Activated CD4-positive, alpha-beta T cell treated with anti-CD3 and anti-CD28 coated beads, Interleukin-2, amount 50 U/mL, for 24 hours (primary cell): ENCODE data around the gene TAB2.
"Not testable (repeated sequence)": the region's sequence is repeated elsewhere in the genome, so short reads cannot be mapped to it uniquely, and the experiment has no call there.

Source experiments
- DNase-seq, 2 donors: peaks; one replicate each; pipeline ENCODE4 v3.0.0-alpha.2; 2020; ENCODE audit warnings: low read depth in 1 of 2, low spot score in 1 of 2

Gene TAB2

DNA sequence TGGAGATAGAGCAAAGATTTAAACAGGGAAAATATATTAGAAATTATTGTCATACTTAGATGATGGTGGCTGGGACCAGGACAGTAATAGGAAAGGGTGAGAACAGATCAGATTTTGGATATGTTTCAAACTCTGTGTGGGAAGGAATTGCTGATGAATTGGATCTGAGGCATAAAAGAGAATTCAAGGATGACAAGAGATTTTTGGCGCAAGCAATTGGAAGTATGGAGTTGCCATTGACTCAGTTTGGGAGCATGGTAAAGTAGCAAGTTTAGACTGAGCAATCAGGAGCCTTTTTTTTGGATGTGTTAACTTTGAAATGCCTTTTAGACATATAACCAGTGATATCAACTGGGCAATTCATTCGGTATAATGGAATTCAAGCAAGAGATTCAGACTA lies 14.4 kb downstream of the TAB2 start:
- DNase-seq = no peak

DNA sequence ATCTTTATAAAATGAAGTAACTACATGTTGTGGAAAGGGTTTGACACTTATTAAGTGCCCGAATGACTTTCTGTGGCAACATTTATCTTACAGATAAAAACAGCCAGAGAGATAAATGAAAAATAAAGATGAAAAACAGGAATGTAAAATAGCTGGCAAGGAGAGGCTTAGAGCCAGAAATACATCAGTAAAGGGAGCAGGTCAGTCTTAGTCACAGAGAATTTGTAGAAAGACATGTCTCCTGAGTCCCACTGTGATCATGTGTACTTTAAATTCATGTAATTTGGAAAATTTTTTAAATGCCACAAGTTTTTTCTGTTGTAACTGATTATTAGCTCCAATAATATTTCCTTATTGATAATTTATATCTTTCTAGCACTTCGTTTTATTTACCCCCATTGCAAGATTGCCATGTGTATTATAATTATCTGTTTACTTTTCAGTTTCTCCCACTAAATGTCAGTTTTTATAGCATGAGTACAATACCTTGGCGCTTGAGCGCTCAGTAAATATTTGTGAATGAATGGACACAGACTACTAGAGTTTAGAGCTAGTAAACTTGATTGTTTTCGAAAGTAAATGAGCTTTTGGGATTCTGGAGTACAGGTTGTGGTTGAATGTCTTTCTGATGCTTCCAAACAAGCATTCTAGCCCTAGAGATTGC lies 15.2 kb downstream of the TAB2 start:
- no peak for DNase-seq

DNA sequence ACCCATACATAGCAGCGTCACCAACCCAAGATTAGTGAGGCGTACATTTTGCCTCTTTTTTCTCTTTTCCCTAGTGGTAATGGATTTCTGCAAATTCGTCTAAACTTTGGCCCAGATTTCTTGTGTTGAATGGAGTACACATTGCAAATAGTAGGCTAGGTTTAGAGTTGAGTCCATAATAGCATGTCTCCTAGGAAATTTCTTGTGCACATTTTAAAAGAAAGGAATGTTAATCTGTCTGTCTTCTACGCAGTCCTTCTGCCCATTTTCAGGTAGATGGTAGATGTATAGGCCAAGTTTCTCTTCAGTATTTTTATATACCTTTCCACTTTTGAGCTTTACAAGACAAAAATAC lies 15.7 kb downstream of the TAB2 start:
- no peak for DNase-seq

DNA sequence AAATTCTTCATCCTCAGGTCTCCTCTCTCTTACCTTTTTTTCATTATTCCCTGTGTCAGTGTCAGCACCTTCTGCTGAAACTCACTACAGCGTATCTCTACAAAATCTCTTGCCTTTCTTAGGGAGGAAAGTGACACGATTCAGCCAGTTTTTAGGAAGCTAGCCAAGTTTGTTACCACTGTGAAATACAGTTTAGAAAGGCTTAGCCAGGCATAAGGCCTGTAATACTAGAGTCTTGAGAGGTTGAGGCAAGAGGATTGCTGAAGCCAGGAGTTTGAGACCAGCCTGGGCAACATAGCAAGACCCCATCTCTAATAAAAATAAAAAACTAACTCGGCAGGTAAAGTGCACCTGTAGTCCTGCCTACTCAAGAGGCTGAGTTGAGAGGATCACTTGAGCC lies 16.7 kb downstream of the TAB2 start:
- DNase-seq = no peak

DNA sequence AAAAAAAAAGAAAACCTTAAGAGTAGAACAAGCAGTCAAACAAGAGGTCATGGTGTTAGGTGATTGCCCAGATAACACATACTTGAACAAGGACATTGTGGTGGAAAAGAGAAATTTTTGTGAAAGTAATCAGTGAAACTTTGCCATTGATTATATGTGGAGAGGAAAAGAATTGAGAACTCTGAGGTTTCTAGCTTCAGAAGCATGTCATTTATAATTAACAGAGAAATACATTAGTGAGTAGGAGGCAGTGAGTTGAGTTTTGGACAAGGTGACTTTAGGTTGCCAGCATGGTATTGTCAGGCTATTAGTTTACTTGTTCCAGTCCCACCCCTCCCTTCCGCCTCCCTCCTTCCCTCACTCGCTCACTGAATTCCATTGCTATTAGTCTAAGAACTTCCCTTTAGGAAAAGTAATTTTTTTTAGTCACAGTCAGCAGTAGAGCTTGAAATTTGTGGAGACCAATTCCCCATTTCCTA lies 17.2 kb downstream of the TAB2 start:
- no peak for DNase-seq

DNA sequence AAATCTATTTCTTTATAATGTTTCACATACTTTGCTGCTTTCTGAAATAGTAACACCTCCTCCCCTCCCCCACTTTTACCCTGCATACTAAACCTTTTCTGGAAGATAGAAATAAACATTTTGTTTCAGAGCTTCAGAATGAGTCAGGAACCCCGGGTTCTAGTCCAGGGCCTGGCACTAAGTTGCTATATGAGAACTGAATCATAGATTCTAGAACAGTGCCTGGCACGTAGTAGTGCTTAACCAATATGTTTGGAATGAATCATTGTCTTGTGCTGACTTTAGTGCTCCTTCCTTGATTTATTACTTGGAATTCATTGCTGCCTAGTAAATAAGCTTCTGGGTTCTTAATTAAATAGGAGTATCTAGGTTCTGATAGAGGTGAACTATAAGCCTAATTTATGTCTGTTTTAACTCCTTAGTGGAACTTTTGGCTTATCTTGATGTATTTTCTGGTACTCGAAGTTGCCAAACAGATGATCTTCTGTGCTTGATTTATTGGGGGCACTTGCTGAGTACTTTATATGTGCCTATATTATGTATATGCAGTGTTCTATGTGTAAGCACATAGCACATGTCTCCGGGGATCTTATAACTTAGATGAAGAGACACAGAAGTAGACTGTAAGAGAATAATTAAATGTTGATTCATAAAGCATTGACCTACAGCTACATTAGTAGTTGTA lies 18.6 kb downstream of the TAB2 start:
- DNase-seq = peak in 1 of 2 donors; percentile 72

DNA sequence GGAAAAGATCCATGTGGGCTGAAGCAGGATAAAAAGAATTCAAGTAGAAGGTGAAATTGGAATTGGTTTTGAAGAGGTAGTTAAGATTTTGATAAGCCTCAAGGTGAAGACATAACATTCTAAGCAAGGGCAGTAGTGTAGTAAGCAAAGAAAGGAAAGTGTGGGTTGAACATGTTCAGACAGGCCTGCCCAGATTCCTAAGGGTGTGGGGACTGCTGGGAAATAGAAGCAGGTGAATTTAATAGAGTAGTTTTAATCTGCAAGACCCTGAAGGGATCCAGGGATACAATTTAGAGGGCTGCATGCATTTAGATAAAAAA lies 19.1 kb downstream of the TAB2 start:
- no peak for DNase-seq

DNA sequence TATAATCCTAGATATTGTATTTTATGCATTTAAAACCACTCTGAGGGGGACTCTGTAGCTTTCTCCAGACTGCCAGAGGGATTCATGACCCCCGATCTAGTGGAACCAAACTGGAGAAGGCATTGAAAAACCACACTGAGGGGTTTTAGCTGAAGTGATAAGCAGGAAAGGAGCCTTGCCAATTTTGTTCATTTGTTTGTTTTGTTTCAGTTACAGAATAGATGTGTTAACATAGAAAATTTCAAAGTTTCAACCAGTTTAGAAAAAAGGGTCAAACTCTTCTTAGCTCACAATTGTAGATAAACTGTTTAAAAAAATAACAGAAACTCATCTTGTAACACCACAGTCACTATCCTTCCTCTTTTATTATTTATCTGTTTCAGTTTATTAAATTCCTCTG lies 19.8 kb downstream of the TAB2 start:
- no peak for DNase-seq

DNA sequence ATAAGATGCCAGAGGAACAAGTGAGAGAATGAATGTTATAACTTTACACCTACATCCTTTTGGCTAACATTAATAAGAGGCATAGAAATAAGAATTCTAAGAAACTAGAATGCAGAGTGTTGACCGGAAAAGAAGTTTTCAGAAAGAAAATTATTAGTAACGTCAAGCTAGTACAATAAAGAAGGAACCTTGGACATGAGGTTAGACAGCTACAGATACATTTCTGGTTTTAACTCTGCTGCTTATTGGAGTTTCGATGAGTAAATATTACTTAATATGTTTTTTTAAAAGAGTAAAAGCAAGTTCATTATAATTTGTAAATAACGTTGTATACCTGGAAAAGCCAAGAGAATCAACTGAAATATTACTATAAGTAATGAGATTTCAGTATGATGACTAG lies 22.7 kb downstream of the TAB2 start:
- DNase-seq = no peak

DNA sequence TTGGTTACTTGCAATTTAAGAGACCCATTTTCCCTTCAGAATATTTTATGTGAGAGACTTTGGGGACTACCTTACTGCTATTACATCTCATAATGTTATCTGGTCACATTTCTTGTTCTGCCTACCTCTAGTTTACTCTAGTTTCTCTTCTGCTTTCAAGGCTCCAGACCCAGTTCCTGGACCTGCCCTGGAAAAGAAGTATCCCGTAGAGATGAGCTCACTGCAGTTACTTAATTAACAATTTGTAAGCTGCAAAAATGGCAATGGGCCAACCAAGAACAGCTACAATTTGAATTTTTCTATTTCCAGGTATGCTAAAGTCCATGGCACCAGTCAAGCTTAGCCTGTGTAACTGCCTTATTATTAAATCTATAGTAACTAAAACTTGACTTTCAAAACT lies 25.0 kb downstream of the TAB2 start:
- no peak for DNase-seq

DNA sequence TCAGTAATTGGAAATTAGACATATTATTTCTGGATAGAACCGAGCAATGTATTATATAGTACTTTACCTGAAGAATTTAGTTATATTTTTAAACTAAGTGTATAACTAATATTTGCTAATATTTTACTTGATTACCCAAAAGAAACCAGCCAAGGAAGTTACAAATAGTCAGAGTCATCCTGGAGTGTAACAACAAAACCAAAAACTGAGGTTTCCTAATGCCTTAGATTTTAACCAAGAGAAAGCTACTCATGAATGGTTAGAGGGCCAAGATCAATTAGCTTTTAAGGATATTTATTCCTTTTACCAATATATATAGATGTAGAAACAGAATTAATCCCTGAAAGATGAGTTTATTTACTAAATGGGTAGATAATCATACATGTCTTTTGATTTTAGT lies 26.0 kb downstream of the TAB2 start:
- DNase-seq = no peak

DNA sequence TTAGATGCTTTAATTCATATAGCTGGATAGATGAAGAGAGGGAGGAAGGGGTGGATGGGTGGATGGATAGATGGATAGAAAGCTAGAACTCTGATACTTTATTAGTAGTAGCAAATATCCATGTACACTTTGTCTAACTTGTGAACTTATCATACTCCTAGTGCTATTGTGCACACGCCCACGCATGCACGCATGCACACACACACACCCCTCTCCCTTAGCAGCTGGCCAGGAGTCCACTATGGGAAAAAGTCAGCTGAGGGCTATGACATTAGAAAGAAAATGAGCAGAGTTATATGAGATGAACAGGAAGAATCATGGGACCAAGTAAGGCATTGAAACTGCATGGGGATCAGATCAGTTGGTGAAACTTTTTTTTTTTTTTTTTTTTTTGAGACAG lies 28.6 kb downstream of the TAB2 start:
- DNase-seq = no peak

DNA sequence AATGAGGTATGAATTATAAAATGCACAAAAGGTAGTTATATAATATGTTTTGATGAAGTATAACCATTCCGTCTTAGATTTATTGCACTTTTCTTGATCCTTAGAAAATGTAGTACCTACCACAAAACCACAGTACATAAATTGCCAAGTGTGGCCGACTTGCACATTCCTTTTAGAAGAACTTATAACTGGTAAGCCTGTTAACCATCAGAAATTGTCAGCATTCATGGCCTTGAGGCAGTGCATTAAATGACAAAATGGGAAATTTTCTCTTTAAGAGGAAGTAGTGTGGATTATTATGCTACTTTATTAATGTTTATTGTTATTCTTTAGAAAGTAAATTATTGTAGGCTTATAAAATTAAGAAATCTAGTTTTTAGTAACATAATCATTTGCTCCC lies 29.6 kb downstream of the TAB2 start:
- no peak for DNase-seq

DNA sequence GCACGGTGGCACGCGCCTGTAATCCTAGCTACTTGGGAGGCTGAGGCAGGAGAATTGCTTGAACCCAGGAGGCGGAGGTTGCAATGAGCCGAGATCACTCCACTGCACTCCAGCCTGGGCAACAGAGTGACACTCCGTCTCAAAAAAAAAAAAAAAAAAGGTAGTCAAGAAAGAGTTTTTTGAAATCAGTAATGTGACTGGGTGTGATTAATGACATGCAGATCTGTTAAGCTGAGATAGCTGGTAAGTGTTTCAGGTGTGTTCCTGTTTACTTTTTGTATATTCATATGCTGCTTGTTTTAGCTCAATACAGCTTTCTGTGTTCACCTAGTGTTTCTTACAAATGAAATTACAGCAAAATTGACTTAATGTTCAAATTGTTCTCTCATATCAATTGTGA lies 31.8 kb downstream of the TAB2 start:
- not testable (repeated sequence) for DNase-seq

DNA sequence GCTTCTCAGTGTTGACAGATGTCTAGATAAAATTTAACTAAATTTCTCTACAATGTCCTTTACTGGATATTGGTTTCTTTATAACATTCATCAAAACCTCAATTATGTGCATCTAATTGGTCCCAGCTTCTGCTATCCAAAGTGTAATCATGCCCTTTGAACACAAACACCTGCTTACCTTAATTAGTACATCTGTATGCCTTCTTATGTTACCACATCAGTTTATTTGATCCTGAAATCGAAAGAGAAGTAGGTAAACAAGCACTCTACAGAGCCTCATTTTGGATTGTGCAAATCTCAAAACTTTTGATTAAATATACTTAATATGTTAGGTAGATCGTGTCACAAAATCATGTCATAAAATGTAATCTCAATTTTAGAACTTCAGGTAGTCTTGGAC lies 36.5 kb downstream of the TAB2 start:
- DNase-seq = no peak

DNA sequence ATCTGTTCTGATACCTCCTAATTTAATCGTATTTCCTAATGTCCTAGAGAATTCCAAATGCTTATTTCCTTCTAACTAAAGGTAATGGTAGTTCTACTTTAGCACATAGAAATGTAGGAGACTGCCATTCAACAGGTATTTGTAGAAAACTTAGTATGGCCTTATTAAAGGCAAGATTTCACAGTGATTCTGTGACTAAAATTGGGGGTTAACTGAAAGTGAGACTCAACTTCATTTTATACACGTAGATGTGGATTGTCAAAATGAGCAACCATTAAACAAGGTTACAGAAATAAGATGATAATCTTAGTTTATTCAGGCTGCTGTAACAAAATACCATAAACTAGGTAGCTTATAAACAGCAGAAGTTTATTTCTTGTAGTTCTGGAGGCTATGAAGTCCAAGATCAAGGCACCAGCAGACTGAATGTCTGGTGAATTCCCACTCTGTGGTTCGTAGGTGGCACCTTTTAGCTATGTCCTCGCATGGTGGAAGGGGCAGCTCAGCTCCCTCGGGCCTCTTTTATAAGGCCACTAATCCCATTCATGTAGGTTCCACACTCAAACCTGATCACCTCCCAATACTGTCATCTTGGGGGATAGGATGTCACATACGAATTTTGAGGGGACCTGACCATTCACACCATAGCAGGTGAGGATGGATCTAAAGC lies 38.7 kb downstream of the TAB2 start:
- DNase-seq = no peak

DNA sequence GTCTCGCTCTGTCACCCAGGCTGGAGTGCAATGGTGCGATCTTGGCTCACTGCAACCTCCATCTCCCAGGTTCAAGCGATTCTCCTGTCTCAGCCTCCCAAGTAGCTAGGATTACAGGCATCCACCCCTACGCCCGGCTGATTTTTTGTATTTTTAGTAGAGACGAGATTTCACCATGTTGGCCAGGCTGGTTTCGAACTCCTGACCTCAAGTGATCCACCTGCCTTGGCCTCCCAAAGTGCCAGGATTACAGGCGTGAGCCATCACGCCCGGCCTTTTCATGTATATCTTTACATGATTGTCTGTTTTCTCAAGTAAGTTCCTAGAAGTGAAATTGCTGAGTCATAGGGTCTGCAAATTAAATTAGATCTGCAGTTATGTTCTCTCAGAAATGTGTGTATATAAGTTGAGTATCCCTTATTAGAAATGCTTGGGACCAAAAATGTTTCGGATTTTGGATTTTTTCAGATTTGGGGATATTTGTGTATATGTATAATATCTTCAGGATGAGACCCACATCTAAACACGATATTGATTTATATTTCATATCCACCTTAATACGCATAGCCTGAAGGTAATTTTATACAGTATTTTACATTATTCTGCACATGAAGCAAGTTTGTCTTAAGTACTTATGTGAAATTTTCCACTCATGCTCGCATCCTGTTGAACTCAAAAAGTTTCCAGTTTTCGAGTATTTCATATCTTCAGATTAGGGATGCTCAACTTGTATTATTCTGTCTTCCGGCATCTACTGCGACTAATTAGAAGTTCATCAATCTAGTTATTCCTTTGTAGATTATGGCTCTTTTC lies 40.4 kb downstream of the TAB2 start:
- DNase-seq = no peak

DNA sequence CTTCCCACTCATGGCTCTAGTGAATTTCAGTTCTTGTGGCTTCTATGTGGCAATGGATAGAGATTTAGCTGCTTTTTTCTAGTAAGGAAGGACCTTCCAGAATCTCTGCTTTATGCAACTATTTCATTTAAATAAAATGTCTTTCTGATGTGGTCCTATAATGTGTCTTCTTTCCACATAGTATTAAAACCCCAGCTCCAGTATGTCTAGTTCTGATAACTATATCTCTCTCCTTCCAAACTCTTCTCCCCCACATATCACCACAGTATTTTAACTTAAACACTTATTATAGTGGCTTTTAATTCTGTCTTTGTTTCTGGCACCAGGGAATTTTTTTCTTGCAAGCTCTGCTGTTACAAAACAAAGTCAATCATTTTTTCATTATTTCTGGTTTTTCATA lies 41.9 kb downstream of the TAB2 start:
- DNase-seq = no peak

DNA sequence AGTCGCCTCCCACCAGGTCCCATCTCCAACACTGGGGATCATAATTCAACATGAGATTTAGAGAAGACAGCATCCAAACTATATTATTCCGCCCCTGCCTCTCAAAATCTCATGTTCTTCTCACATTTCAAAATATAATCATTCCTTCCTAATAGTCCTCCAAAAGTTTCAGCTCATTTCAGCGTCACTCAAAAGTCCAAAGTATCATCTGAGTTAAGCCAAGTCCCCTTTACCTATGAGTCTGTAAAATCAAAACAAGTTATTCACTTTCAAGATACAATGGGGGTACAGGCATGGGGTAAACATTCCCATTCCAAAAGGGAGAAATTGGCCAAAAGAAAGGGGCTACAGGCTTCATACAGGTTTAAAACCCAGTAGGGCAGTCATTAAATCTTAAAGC lies 43.0 kb downstream of the TAB2 start:
- no peak for DNase-seq

DNA sequence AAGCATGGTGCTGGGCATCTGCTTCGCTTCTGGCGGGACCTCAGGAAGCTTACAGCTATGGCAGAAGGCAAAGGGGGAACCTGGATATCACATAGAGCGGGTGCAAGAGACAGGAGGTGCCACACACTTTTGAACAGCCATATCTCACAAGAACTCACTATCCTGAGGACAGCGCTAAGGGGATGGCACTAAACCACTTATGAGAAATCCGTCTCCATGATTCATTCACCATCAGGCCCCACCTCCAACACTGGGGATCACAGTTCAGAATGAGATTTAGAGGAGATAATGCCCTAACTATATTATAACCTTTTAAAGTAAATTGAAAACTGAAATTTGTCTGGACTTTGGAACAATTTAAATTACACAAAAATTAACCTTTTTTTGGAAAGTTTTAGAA lies 44.8 kb downstream of the TAB2 start:
- no peak for DNase-seq

DNA sequence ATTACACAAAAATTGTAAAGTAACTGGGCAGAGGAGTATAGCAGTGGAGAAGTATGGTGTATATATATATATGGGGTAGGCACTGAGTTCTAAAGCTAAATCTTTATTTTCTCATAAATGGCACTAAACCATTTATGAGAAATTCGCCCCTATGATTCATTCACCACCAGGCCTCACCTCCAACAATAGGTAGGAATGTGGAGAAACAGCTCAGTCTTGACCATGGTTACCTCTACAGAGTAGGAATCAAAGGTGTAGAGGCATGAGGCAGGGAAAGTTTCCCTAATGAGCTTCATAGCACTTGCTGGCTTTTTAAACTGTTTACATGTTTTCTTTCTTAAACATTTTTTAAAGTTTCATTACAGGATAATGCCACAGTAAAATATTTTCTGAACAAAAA lies 45.6 kb downstream of the TAB2 start:
- DNase-seq = no peak

DNA sequence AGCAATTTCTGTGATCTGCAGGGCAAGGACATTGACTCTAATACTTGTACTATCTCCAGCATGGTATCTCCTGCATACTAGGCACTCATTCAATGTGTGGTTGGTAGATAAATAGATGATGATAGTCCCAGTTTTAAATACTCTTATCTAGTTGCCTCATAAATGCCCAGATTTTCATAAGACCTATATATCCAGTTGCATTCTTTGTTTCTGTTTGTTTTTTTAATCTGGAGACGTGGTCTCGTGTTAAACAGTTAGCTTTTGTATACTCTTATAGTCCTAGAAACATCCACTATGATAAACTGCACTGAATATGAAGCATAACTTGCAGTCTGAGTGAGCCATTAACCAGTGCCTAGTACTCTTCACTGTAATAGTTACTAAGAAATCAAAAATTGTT lies 47.0 kb downstream of the TAB2 start:
- no peak for DNase-seq
